ENCODE data around the gene GPC1. TPM values are rescaled to one million over a fixed set of nuclear protein-coding genes. Genes with fewer than 3 reads are reported as not detected.

GPC1 gene
- total and polyA plus RNA-seq, 8 donors = 6.3 to 117 (median 23.2) TPM

GRCh38 chr2:240440251-240440650 lies 4.8 kb downstream of the GPC1 start:
- TF ChIP-seq POLR2A (IDR thresholded peaks at IDR 0.05) = no peak
- TF ChIP-seq CTCF (IDR thresholded peaks at IDR 0.05) = no peak
- TF ChIP-seq POLR2AphosphoS5 (IDR thresholded peaks at IDR 0.05) = no peak
- no peak for TF ChIP-seq EP300 (IDR thresholded peaks at IDR 0.05)
- Histone ChIP-seq H3K4me3 (no peak overlapping the region), H3K36me3 (peaks cover 0 to 8% (median 4%) of the 10 kb centered on the region in 4 donors), H3K27me3 (peaks cover 0 to 34% (median 19%) of the 10 kb centered on the region in 3 donors), H3K27ac (no peak overlapping the region), H3K4me1 (peaks cover 26 to 46% (median 37%) of the 10 kb centered on the region in 4 donors), H3K9me3 (no peaks in the 10 kb centered on the region)
- intact Hi-C loops (cut with DNase I; ENCODE audit: low total_unique reads) = no loop called here
- WGBS, 5 donors = 93 to 96% (median 93%) methylated on average over 7 to 11 of the region's 12 CpGs
- DNase-seq = no peak

- no peaks in the 10 kb centered on the region for H3K9me3 ChIP-seq
- H3K27ac ChIP-seq = no peak overlapping the region
- H3K36me3 ChIP-seq = peaks cover 0 to 11% (median 4%) of the 10 kb centered on the region in 4 donors
- intact Hi-C loops (cut with DNase I; ENCODE audit: low total_unique reads) = no loop called here
- peaks cover 26 to 46% (median 35%) of the 10 kb centered on the region in 4 donors for H3K4me1 ChIP-seq
- no peak overlapping the region for H3K4me3 ChIP-seq
- WGBS, 5 donors = 85 to 100% (median 90%) methylated on average over 7 to 17 of the region's 18 CpGs
- no peak for DNase-seq
- peaks cover 0 to 30% (median 19%) of the 10 kb centered on the region in 3 donors for H3K27me3 ChIP-seq
- TF ChIP-seq CTCF (IDR thresholded peaks at IDR 0.05) (no peak), POLR2AphosphoS5 (IDR thresholded peaks at IDR 0.05) (no peak), EP300 (IDR thresholded peaks at IDR 0.05) (no peak), POLR2A (IDR thresholded peaks at IDR 0.05) (no peak)
Observed at GRCh38 chr2:240440704-240441320, 5.3 kb downstream of the GPC1 start.

GRCh38 chr2:240441326-240441992 lies 6.0 kb downstream of the GPC1 start:
- H3K9me3 ChIP-seq = no peaks in the 10 kb centered on the region
- H3K27me3 ChIP-seq = peaks cover 0 to 24% (median 14%) of the 10 kb centered on the region in 3 donors
- WGBS, 5 donors = 83 to 93% (median 89%) methylated on average over 8 to 27 of the region's 27 CpGs
- no peak overlapping the region for H3K4me3 ChIP-seq
- TF ChIP-seq POLR2AphosphoS5 (IDR thresholded peaks at IDR 0.05) = no peak
- no peak for TF ChIP-seq CTCF (IDR thresholded peaks at IDR 0.05)
- TF ChIP-seq POLR2A (IDR thresholded peaks at IDR 0.05) = no peak
- no peak for TF ChIP-seq EP300 (IDR thresholded peaks at IDR 0.05)
- no peak overlapping the region for H3K27ac ChIP-seq
- no peak for DNase-seq
- intact Hi-C loops (cut with DNase I; ENCODE audit: low total_unique reads) = no loop called here
- H3K4me1 ChIP-seq = peaks cover 20 to 40% (median 29%) of the 10 kb centered on the region in 4 donors
- peaks cover 0 to 17% (median 7%) of the 10 kb centered on the region in 4 donors for H3K36me3 ChIP-seq

- intact Hi-C loops (cut with DNase I; ENCODE audit: low total_unique reads) = no loop called here
- peaks cover 0 to 19% (median 7%) of the 10 kb centered on the region in 4 donors for H3K36me3 ChIP-seq
- DNase-seq = no peak
- no peak overlapping the region for H3K4me3 ChIP-seq
- TF ChIP-seq POLR2AphosphoS5 (IDR thresholded peaks at IDR 0.05) (no peak), CTCF (IDR thresholded peaks at IDR 0.05) (no peak), POLR2A (IDR thresholded peaks at IDR 0.05) (no peak), EP300 (IDR thresholded peaks at IDR 0.05) (no peak)
- H3K4me1 ChIP-seq = peaks cover 15 to 36% (median 23%) of the 10 kb centered on the region in 4 donors
- peaks cover 0 to 18% (median 9%) of the 10 kb centered on the region in 3 donors for H3K27me3 ChIP-seq
- 68 to 87% (median 77%) methylated on average over 10 to 17 of the region's 17 CpGs for WGBS, 5 donors
- H3K9me3 ChIP-seq = no peaks in the 10 kb centered on the region
- no peak overlapping the region for H3K27ac ChIP-seq
Observed at GRCh38 chr2:240441993-240442411, 6.5 kb downstream of the GPC1 start.
